G401 (cell line): ENCODE results near the gene CD81. TPM values are rescaled to one million over a fixed set of nuclear protein-coding genes. Genes with fewer than 3 reads are reported as not detected.

Experiments used
- DNase-seq: peaks from one replicate; pipeline ENCODE4 v3.0.0-alpha.2; 2015; ENCODE audit warnings: low spot score
- in situ Hi-C: cut with HindIII; loops from 2 replicates; pipeline ENCODE4 v1.10.0; 2016; ENCODE audit warnings: low sequenced_read_pairs, mixed read lengths
- total RNA-seq: library from RNA; depleted of rRNA; stranded (reverse); fragments of >200 nt; shearing (Covaris generic); gene quantifications from 2 replicates; pipeline ENCODE4 v1.2.3, GENCODE V29; 2014

The CD81 gene
- total RNA-seq, 1 experiment from 2014 or later = 105 TPM

DNA sequence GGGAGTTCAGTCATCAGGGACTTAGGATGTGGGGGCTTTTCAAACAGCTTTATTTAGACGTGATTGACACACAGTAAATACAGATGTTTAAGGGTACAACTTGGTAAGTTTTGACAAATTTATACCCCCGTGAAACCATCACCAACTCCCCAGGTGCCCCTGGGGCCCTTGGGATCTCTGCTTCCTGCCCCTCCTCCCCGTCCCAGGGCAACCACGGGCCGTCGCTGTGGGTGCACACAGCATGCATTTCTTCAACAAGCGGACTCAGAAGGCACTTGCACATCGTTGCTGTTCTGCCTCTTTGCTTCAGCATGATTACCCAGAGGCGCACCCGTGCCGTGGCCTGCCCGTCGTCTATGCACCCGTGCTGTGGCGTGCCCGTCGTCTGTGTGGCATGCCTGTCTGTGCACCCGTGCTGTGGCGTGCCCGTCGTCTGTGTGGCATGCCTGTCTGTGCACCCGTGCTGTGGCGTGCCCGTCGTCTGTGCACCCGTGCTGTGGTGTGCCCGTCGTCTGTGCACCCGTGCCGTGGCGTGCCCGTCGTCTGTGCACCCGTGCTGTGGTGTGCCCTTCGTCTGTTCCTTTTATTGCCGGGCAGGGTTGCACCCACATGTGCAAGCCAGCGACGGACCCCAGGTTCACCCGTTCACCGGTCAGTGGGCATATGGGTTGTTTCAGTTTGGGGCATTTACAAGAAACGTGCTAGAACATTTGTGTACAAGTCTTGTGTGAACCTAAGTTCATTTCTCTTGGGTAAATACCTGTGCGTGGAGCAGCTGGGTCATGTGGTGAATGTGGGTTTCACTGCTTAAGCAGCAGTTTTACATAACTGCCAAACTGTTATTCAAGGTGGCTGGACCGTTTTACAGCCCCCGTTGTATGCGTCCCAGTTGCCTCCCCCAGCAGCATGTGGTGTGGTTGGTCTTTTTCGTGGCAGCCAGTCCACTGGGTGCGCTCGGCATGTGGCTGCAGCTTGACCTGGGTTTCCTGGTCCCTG, 8.3 kb downstream of the CD81 start:
- no peak for DNase-seq
- in situ Hi-C loops = no loop called here

DNA sequence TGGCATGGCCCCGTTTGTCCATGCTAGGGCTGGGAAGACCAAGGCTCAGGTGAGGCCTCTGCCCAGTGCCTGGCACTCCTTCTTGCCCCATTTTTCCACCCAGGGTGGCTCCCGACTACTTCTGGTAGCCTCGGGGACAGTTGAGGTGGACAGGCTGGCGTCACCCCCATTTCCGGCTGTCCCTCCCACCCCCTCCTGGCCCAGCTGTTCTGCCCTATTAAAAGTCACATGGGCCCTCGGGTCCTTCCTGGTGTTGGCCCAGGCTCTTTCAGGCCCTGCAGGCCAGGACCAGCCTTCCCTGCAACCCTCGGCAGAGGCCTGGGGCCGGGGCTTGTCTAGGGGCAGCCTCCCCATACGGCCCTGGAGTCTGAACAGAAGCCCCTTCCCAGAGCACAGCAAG, 9.5 kb downstream of the CD81 start:
- in situ Hi-C loops = no loop called here
- DNase-seq = no peak

DNA sequence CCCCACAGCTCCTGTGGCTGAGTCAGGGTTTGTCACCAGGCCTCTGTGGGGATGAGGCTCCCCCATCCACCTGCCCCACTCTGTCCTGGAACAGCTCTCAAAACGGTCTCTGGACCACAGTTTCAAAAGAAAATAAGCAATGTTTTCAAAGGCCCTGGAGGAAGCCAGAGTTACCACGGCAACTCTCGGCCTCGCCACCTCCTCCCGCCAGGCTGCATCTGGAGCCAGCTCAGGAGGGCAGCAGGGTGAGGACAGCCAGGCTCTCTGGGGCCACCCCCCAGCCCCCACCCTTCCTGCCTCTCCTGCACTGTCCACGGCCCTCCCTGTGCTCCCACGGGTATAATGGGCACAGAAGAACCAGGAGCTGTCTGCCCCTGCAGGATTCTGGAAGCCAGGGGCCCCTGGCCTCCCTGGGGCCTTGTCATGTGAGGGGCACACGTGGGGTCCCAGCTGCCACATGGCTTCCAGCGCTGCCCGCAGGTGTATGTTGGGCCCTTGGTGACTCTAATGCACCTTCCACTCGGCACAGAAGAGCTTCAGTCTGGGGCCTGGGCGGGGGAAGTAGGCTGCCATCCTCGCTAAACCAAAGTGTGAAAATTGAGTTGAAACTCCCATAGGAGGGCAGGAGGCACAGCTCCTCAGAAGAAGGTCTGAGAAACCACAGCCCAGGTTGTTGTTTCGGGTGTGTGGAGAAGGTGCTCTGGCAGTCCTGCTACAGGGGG, 10.3 kb downstream of the CD81 start:
- DNase-seq = no peak
- in situ Hi-C loops = no loop called here

DNA sequence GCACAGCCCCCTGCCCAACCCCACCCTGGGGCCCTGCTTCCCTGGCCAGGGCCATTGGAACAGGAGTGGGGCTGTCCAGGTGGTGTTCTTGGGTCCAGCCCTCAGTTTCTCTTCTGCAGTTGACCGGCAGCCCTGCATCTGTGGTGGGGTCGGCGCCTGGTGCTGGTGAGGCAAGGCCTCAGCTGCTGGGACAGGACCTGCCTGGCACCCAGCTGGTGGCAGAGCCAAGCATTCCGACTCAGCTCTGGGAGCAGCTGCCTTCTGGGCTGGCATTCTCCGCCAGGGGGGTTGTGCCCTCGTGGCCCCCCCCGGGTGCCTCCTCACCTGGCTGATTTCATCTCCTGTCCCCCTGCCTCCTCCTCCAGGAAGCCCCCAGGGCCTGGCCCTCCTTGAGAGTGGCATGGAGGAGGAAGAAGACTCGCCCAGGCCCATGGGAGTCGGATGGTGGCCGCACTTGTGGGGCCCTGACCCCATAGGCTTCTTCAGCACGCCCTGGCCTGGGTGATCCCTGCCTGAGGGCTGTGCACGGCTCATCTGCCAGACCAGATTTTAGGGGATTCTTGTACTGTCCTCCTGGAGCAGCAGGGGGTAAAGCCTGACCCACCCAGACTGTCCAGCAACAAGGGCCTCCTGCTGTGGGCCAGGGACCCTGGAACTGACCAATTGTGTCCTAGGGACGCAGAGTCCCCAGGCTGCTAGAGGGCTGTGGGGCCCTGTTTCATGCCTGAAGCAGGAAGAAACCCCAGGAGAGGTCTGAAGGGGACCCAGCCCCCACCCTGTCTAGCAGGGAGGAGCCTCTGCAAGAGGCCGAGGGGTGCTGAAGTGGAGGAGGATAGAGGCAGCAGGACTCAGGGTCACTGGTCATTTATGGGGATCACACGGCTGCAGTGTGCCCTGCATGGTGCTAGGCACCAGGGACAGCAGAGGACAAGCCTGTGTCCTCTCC, 11.6 kb downstream of the CD81 start:
- in situ Hi-C loops = no loop called here

DNA sequence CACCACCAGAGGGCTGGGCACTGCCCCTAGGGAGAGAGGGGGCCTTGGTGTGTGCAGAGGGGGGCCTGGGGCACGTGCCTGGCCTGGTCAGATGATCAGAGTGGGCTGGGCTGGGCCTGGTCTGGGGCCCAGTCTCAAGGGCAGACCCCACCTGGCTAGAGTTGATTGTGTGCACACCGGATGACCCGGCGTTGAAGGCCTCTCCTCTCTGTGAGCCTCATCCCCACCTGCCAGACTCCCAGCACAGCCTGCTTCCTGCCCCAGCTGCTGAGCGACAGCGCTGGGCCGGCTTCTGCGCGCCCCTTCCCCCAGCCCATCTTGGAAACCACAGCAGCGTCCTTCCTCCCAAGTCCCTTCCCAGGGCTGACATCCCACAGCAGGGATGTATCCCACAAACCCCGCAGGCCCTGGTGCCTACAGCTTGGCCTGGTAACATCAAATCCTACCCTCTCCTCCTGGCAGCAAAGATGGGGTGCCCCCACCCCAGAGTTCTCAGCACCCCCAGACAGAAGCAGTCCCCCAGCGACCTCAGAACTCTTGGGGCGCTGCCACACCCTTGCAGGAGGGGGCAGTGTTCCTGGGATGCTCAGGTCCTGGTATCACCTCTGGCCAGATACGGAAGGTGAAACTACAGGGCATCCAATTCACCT, 12.4 kb downstream of the CD81 start:
- in situ Hi-C loops = no loop called here

More for the DNA sequence above, 11.6 kb downstream of the CD81 start:
- DNase-seq = no peak

DNA sequence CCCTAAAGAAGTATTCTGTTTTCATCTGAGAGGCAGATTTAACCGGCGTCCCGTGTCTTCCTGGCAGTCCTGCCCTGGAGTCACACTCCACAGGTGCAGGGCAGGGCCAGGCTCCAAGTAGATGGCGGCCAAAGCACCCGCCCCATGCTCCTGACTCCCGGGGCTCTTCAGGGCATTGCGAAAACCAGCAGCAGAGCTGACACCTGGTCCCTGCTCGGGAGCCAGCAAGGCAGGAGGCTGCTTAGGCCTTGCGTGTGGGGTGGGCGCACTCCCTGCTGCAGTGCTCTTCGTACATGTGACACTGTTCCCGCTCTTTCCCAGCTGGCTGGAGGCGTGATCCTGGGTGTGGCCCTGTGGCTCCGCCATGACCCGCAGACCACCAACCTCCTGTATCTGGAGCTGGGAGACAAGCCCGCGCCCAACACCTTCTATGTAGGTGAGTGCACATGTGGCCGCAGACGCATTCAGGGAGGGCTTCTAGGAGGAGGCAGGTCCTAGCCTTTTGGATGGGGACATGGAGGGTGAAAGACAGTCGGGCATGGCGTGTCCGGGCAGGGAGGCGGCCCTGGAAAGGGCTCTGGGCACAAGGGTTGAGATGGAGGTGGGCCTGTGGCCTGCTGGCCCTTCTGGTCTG, 13.1 kb downstream of the CD81 start:
- in situ Hi-C loops = no loop called here
- DNase-seq = peak; percentile 42

More for the DNA sequence above, 12.4 kb downstream of the CD81 start:
- DNase-seq = no peak

DNA sequence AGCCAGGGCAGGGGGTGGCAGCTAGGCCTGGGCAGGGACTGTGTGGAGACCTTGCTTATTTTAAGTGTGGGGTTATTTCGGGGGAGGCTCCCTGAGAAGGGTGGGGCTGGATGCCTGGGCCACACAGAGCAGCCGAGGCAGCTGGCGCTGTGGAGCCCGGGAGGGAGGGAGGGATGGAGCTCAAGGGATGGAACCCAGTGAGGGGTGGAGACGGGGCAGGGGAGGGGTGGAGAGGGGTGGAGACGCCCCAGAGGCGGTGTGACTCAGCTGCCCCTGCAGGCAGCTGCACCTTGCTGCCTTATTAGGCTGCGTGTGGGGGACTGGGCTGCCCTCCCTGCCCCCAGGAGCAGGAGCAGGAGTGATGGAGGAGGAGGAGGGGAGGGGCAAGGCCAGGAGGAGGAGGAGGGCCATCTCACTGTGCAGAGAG, 13.6 kb downstream of the CD81 start:
- no peak for DNase-seq
- in situ Hi-C loops = no loop called here

DNA sequence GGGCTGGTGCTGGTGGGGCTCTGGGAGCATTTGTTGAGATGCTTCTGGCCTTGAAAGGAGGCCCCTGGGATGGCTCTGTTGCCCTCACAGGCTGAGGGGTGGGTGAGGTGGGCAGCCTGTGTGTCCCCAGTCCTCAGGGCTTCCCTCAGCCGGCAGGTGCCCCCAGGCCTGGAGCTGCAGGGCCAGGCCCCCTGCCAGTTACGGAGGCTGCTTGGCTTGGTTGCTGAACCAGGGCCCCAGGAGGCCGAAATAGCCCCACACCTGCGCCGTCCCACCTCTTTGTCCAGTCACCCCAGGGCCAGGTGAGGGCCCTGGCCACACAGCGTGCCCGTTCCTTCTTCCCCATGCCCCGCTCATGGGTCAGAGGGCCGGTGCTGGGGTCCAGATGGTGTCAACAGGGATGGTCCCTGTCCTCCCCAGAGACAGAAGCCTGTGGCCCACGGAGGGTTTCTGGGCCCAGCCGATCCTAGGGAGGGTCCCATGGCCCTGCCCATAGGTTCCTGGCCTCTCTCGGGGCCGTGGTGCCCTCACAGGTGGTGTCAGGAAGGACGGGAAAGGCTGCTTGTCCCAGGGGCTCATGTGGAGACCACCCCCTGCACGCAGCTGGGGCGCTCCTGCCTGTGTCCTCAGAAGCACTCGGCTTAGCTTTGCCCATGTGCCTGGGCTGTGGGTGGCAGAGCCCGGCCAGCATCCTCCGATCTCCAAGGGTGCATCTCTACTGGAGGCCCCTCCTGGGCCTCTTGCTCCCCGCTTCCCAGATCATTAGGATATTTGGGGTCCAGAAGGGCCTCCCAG, 14.3 kb downstream of the CD81 start:
- in situ Hi-C loops = no loop called here

DNA sequence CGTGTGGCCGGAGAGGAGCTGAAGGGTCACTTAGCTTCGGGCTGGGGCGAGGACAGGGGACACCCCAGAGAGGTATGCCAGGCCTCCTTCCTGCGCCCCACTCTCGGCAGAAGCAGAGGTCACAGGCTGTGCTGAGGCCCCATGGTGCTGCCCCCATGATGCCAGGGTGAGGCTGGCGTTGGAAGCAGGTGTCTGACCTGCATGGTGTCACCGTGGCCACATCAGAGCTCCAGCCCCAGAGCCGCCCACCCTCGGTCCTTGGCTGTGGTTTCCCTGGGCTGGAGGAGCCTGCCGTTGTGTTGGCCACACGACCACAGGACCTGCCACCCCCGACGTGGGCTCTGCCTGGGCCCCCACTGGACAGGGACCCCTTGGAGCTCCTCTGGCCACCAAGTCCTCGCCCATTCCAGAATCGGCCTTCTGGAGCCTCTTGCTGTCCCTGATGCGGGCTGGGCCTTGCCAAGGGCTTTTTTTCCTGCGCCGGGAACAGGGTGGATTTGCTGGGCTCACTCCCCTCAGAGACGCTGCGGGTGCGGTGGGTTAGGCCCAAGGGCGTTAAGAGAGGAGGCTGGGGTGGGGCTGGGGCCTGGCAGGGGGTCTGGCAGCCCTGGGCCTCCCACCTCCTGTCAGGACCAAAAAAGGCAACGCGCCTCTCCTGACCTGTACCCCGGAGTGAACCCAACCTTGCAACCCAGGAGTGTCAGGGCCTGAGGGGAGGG, 15.3 kb downstream of the CD81 start:
- in situ Hi-C loops = no loop called here
- no peak for DNase-seq

More for the DNA sequence above, 14.3 kb downstream of the CD81 start:
- no peak for DNase-seq

DNA sequence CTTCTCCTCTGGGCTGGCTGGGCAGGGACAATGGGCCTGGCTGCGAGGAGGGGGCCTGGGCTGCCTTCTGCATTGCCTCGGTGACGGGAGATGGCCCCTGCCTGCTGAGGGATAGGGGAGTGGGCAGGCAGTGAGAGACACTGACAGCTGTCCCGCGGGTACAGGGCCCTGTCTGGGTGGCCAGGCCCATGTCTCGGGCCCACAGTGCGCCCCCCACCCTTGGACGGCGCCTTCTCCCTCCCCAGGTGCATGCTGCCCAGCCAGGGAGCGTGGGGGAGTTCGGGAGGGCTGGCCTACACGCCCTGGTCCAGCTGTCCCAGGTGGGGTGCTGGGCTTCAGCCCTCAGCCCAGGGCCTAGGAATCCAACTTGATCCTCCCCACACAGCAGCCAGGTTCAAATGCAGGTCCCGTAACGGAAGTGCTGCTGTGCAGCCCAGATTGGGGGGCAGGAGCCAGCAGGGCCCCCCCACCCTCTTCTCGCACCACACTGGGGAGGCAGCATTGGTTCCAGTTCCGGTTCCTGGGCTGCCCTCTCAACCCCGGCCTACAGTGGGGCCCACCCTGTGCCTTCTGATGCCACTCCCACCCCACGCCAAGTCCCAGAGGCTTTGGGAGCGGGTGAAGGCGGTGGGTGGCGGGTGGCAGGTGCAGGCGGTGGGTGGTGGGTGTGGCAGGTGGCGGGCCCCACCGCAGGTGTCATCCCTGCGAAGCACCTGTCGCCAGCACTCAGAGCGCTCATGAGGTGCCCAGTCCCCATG, 16.2 kb downstream of the CD81 start:
- in situ Hi-C loops = no loop called here

DNA sequence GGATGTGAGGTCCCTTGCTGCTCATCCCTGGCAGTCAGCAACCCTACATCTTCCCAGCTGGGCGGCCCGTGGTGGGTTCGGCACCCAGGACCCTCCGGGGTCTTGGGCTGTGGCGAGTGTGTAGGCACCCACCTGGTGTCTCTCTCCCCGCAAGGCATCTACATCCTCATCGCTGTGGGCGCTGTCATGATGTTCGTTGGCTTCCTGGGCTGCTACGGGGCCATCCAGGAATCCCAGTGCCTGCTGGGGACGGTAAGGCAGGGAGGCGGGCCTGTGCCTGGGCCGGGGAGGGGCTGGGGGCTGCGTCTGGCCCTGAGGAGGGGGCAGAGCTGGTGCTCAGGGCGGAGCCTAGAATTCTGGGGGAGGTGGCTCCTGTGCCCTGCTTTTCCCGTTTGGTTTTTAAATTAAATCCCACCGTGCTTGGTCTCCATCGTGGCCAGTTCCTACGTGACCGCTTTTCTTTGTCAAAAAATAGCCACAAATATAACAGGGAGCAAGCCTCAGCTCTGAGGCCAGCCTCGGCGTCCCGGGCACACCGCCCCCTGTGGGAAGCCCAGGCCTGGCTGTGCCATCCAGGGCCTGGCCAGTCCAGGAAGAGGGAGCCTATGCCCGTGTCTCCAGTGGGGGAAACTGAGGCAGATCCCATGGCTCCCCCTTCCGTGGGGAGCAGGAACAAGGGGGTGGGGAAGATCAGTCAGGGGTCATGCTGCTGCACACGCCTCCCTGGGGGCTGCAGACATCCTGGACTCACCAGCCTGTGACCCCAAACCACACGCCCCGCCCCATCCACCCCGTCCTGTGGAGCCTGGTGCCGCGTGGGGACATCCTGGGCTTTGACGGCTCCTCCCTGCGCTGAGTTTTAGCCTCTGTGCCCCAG, 17.1 kb downstream of the CD81 start:
- no peak for DNase-seq
- in situ Hi-C loops = no loop called here

More for the DNA sequence above, 16.2 kb downstream of the CD81 start:
- DNase-seq = no peak

DNA sequence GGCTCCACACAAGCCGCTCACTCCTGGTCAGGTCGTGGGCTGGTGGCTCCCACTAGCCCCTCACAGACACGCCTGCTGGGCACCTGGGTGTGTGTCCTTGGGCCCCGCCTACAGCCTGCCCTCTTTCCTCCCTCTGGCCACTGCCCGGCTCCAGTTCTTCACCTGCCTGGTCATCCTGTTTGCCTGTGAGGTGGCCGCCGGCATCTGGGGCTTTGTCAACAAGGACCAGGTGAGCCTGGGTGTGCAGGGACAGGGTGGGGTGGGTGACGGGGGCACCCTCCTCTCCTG, 17.7 kb downstream of the CD81 start:
- in situ Hi-C loops = no loop called here
- DNase-seq = no peak

DNA sequence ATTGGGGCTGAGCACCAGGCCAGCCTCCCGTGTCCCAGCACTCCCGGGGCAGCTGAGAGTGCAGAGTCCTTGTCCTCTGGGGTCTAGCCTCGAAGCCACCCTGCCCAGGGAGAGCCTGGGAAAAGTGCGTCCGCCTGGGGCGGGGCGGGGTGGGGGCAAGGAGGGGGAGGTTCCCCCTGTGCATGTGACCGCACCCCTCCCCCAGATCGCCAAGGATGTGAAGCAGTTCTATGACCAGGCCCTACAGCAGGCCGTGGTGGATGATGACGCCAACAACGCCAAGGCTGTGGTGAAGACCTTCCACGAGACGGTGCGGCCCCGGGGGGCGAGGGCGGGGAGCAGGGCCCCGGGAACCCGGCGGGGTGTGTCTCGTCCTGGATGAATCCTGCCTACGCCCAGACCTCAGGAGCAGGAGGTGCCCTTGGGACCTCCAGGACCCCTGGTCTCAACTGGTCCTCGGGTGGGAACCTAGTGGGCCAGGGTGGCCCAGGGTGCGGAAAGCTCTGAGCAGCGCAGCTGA, 18.2 kb downstream of the CD81 start:
- in situ Hi-C loops = no loop called here
- no peak for DNase-seq

DNA sequence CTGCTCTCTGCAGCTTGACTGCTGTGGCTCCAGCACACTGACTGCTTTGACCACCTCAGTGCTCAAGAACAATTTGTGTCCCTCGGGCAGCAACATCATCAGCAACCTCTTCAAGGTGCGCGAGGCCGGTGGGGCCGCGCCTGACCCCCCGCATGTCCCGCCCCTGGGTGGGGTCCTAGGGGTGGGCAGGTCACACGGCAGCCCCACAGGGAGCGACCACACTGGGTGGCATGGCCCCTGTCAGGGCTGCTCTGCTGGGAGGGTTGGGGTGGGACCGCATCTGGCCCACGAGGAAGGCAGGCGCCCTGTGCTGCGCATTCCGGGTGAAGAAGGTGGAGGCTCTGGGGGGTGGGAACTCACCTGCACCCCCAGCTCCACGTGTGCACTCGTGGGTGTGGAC, 18.7 kb downstream of the CD81 start:
- in situ Hi-C loops = no loop called here
- no peak for DNase-seq

DNA sequence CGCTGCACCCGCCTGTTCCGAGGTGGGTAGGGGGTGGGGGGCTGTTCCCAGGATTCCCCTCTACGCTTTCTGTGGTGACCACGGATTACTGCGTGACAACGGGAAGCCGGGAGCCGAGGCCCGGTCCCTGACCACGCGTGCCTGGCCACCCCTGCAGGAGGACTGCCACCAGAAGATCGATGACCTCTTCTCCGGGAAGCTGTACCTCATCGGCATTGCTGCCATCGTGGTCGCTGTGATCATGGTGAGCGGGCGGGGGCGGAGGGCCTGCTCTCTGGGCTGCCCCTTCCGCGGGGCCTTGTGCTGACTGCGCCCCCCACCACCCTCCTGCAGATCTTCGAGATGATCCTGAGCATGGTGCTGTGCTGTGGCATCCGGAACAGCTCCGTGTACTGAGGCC, 19.4 kb downstream of the CD81 start:
- in situ Hi-C loops = no loop called here
- DNase-seq = no peak
